ENCODE data around the gene LAD1. TPM values are rescaled to one million over a fixed set of nuclear protein-coding genes. Genes with fewer than 3 reads are reported as not detected.

Gene LAD1
- polyA plus RNA-seq, 3 donors: not detected

- H2AFZ ChIP-seq (ENCODE audit: insufficient read depth, low read depth, low read length, poor library complexity, severe bottlenecking): no peak overlapping the region
- 95% methylated on average over 5 of the region's 7 CpGs for WGBS (ENCODE audit: insufficient coverage)
- H3K4me1 ChIP-seq (ENCODE audit: control insufficient read depth in 1 of 2, insufficient read depth in 2 of 2, low read length in 2 of 2): no peaks in the 10 kb centered on the region
- H3K36me3 ChIP-seq (replicated peaks in 1 of 2; ENCODE audit: control insufficient read depth in 1 of 2, insufficient read depth in 2 of 2, low read length in 2 of 2): no peaks in the 10 kb centered on the region
- DNase-seq: no peak
- H3K9me3 Mint-ChIP-seq: no peaks in the 10 kb centered on the region
- intact Hi-C loops (cut with micrococcal nuclease): no loop called here
- H3K4me2 ChIP-seq (replicated peaks; ENCODE audit: extremely low read depth, low read length, poor library complexity, severe bottlenecking): no peak overlapping the region
- H3K4me3 ChIP-seq (replicated peaks in 1 of 3; ENCODE audit: low read depth in 2 of 3, low read length in 3 of 3): no peak overlapping the region
- no peak overlapping the region for H3K27ac ChIP-seq (ENCODE audit: low read depth in 1 of 2, low read length in 2 of 2)
- TF ChIP-seq CTCF (IDR thresholded peaks at IDR 0.05): no peak
- no peaks in the 10 kb centered on the region for H3K9me3 ChIP-seq (replicated peaks in 1 of 2; ENCODE audit: control insufficient read depth in 1 of 2, insufficient read depth in 1 of 2, low read length in 2 of 2)
- no peaks in the 10 kb centered on the region for H4K20me1 ChIP-seq (ENCODE audit: insufficient read depth, low read length)
- H3K27ac Mint-ChIP-seq: no peak overlapping the region
- no peaks in the 10 kb centered on the region for H3K36me3 Mint-ChIP-seq
- no peak overlapping the region for H3K9ac ChIP-seq (ENCODE audit: insufficient read depth, low read length, poor library complexity, severe bottlenecking)
- H3K4me3 Mint-ChIP-seq: no peak overlapping the region
- H3K4me1 Mint-ChIP-seq: no peaks in the 10 kb centered on the region
- H3K79me2 ChIP-seq (ENCODE audit: insufficient read depth, low read length): no peaks in the 10 kb centered on the region
- H3K27me3 Mint-ChIP-seq (ENCODE audit: low read depth in 3 of 3): peaks cover 10 to 20% (median 17%) of the 10 kb centered on the region in 3 donors
- H3K27me3 ChIP-seq (ENCODE audit: control insufficient read depth in 2 of 2, insufficient read depth in 2 of 2, low read length in 2 of 2): peaks cover 0 to 5% of the 10 kb centered on the region in 2 donors
Observed at GRCh38 chr1:201350884-201351283, 48.2 kb downstream of the LAD1 start.

GRCh38 chr1:201350361-201350725 lies 48.8 kb downstream of the LAD1 start:
- H3K36me3 Mint-ChIP-seq: no peaks in the 10 kb centered on the region

More at GRCh38 chr1:201350361-201350725, 48.8 kb downstream of the LAD1 start:
- H3K4me3 Mint-ChIP-seq: no peak overlapping the region
- no peak for DNase-seq
- H3K27ac ChIP-seq (ENCODE audit: low read depth in 1 of 2, low read length in 2 of 2): no peak overlapping the region
- no peak overlapping the region for H2AFZ ChIP-seq (ENCODE audit: insufficient read depth, low read depth, low read length, poor library complexity, severe bottlenecking)
- WGBS (ENCODE audit: insufficient coverage): no CpG with 5 or more reads among the region's 2 CpGs
- no peak overlapping the region for H3K4me3 ChIP-seq (replicated peaks in 1 of 3; ENCODE audit: low read depth in 2 of 3, low read length in 3 of 3)
- H3K9ac ChIP-seq (ENCODE audit: insufficient read depth, low read length, poor library complexity, severe bottlenecking): no peak overlapping the region
- no peak overlapping the region for H3K27ac Mint-ChIP-seq
- H3K9me3 ChIP-seq (replicated peaks in 1 of 2; ENCODE audit: control insufficient read depth in 1 of 2, insufficient read depth in 1 of 2, low read length in 2 of 2): no peaks in the 10 kb centered on the region
- H3K27me3 ChIP-seq (ENCODE audit: control insufficient read depth in 2 of 2, insufficient read depth in 2 of 2, low read length in 2 of 2): peaks cover 0 to 5% of the 10 kb centered on the region in 2 donors
- intact Hi-C loops (cut with micrococcal nuclease): no loop called here
- no peak overlapping the region for H3K4me2 ChIP-seq (replicated peaks; ENCODE audit: extremely low read depth, low read length, poor library complexity, severe bottlenecking)
- no peaks in the 10 kb centered on the region for H3K4me1 Mint-ChIP-seq
- H4K20me1 ChIP-seq (ENCODE audit: insufficient read depth, low read length): no peaks in the 10 kb centered on the region
- no peak for TF ChIP-seq CTCF (IDR thresholded peaks at IDR 0.05)
- peaks cover 9 to 20% (median 17%) of the 10 kb centered on the region in 3 donors for H3K27me3 Mint-ChIP-seq (ENCODE audit: low read depth in 3 of 3)
- H3K36me3 ChIP-seq (replicated peaks in 1 of 2; ENCODE audit: control insufficient read depth in 1 of 2, insufficient read depth in 2 of 2, low read length in 2 of 2): no peaks in the 10 kb centered on the region
- H3K9me3 Mint-ChIP-seq: no peaks in the 10 kb centered on the region
- H3K4me1 ChIP-seq (ENCODE audit: control insufficient read depth in 1 of 2, insufficient read depth in 2 of 2, low read length in 2 of 2): no peaks in the 10 kb centered on the region
- no peaks in the 10 kb centered on the region for H3K79me2 ChIP-seq (ENCODE audit: insufficient read depth, low read length)

Data from CD14-positive monocyte (primary cell).